Gastrocnemius medialis (tissue), 4 donors: Measurements from ENCODE around the gene GOLGA3.

Experiments
- CTCF ChIP-seq, 5 experiments: fragments of 450-650 bp in 3 of 5; fragments of 200-600 bp in 2 of 5; sonication (generic) in 2 of 5; IDR thresholded peaks in 4 of 5; conservative IDR thresholded peaks in 1 of 5; 1 replicate in 4 of 5; 2 replicates in 1 of 5; pipeline ENCODE4 v1.5.1; 2016 to 2019; ENCODE audit warnings: antibody characterized with exemption in 5 of 5, mild to moderate bottlenecking in 3 of 5, moderate library complexity in 3 of 5
- POLR2A ChIP-seq, 2 donors: fragments of 450-650 bp; IDR thresholded peaks; one replicate each; pipeline ENCODE4 v1.6.1; 2017; ENCODE audit warnings: antibody characterized with exemption in 2 of 2, mild to moderate bottlenecking in 2 of 2, moderate library complexity in 2 of 2

- TF ChIP-seq CTCF (IDR thresholded peaks at IDR 0.05 in 4 of 5, conservative IDR thresholded peaks at IDR 0.05 in 1 of 5) (no peak), POLR2A (IDR thresholded peaks at IDR 0.05) (no peak)
Measured at GRCh38 chr12:132719954-132720324, 108.7 kb downstream of the GOLGA3 start.
